AG04449 (cell line): ENCODE results near the gene KCNN2.

Source experiments
- CTCF ChIA-PET: fragments of 350-600 bp; formaldehyde crosslinking; extraction: SDS; loops from one replicate; lab custom pipeline; 2021; ENCODE audit warnings: antibody characterized with exemption; lab: Yijun Ruan, JAX
- POLR2A ChIA-PET: fragments of 400-600, 350-600 bp; formaldehyde crosslinking; extraction: SDS; loops from one replicate; lab custom pipeline; 2020; ENCODE audit warnings: antibody characterized with exemption, inconsistent platforms; lab: Yijun Ruan, JAX
- DNase-seq: peaks from one replicate; pipeline ENCODE4 v3.0.0-alpha.2; 2010; ENCODE audit warnings: low read depth, low spot score
- H3K4me3 ChIP-seq: 2 replicates; pipeline ENCODE4 v1.5.1; 2011; ENCODE audit warnings: low read depth, mild to moderate bottlenecking, control low read depth, low read length
- CTCF ChIP-seq: IDR thresholded peaks from one replicate; pipeline ENCODE4 v1.5.1; 2011; ENCODE audit warnings: mild to moderate bottlenecking, moderate library complexity, low read length, control low read depth, inconsistent platforms; ENCODE audit not compliant: insufficient read depth; ENCODE audit errors: missing control alignments

The KCNN2 gene

GRCh38 chr5:114434396-114435219 lies 72.7 kb downstream of the KCNN2 start:
- no peak overlapping the region for H3K4me3 ChIP-seq
- TF ChIP-seq CTCF, result no peak
- POLR2A ChIA-PET, result no interaction called here
- CTCF ChIA-PET, result interaction anchor here (0.8 to 1.3 kb wide), 2 partner anchors 14 to 755 kb away, joined by 3 to 5 read pairs; no protein-coding TSS in a partner anchor
- no peak for DNase-seq

- ChIA-PET CTCF (interaction anchor here (0.8 to 1.3 kb wide), 2 partner anchors 14 to 756 kb away, joined by 3 to 5 read pairs; no protein-coding TSS in a partner anchor), POLR2A (no interaction called here)
Observed at GRCh38 chr5:114435220-114435481, 73.3 kb downstream of the KCNN2 start.

DNA sequence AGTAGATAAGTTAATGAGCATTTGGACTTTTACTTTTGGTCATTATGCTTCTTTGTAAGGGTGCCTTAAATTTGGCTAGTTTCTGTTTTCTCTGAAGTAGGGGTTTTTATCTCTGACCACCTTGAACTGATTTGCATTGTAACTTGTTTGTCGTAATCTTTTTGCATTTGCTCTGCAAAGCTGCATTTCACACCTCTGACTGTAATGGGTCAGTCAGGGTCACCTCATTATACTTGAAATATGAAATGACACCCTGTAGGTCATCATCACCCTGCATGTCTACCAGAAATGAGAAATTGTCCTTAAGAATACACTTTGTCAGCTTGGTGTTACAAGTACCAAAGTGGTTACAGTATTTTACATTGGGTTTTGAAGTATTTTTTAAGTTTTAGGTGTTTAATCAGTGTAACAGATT lies 74.0 kb downstream of the KCNN2 start:
- ChIA-PET POLR2A (no interaction called here), CTCF (interaction anchor here (4.1 kb wide), 1 partner anchor 12 kb away, joined by 26 read pairs; no protein-coding TSS in a partner anchor)
- TF ChIP-seq CTCF, result no peak
- H3K4me3 ChIP-seq, result no peak overlapping the region
- no peak for DNase-seq

More at GRCh38 chr5:114435220-114435481, 73.3 kb downstream of the KCNN2 start:
- no peak for TF ChIP-seq CTCF
- no peak overlapping the region for H3K4me3 ChIP-seq
- DNase-seq, result no peak

DNA sequence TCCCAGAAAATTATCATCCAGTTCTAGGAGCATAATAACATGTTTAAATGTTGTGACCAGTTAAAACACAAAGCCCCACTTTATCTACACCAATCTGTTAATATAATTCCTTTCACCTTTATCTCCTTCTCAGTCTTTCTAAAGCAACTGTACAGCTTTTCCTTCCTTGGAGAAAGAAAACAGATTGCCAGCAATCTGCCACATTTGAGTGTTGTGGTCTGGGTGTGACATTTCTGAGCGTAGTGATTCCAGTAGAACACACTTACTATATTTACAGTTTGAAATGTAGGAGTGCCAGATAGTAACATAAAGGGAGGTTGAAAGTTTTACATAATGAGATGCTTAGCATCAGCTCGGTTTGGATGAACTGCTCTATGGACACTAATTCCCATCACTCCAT lies 76.1 kb downstream of the KCNN2 start:
- POLR2A ChIA-PET, result no interaction called here
- no peak for TF ChIP-seq CTCF
- no peak for DNase-seq
- no peak overlapping the region for H3K4me3 ChIP-seq
- CTCF ChIA-PET, result interaction anchor here (2.7 to 4.1 kb wide), 2 partner anchors 10 to 13 kb away, joined by 13 to 26 read pairs; no protein-coding TSS in a partner anchor

GRCh38 chr5:114438471-114438870 lies 76.6 kb downstream of the KCNN2 start:
- POLR2A ChIA-PET, result no interaction called here

More at GRCh38 chr5:114438471-114438870, 76.6 kb downstream of the KCNN2 start:
- DNase-seq, result no peak
- CTCF ChIA-PET, result interaction anchor here (2.7 to 4.1 kb wide), 2 partner anchors 9 to 12 kb away, joined by 13 to 26 read pairs; no protein-coding TSS in a partner anchor
- no peak for TF ChIP-seq CTCF
- H3K4me3 ChIP-seq, result no peak overlapping the region
